NCI-H345 (cell line): ENCODE measurements around the gene POLR3GL.
A peak's percentile ranks its signal among the peaks of the same experiment; 100 is the strongest.

Experiments used
- DNase-seq: peaks from one replicate; lab custom pipeline; 2025; lab: John Stamatoyannopoulos, UW

The POLR3GL gene

DNA sequence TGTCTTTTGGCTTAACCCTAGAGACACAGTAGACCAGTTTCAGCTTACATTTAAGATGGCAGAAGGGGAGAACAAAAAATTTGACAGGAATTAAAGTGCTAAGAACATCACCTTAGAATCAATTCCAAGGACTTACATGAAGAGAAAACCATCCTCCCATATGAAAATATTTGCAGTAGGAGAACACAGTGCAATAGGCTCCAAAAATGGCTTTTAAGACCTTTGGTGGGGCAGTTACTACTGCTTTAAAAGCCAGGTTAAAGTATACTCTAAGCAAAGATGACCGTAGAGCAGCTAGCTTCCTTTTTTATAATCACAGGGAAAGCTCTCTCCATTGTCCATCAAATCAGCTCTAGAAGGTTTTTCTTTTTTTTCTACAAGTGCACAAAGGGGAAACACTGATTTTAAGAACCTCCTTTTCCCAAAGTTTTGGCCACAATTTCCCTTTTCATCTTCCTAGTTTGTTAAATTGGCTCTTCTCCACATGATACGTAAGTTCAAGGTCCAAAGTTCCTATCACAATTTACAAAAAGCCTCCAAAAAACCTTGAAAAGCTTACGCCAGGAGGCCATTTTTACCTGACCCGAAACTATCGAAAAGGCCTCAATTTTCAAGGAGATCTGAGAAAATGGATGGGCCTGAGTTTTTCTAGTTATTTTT is 28.6 kb downstream of the POLR3GL start:
- DNase-seq, result no peak

- no peak for DNase-seq
Measured at GRCh38 chr1:145993618-145994390, 29.3 kb downstream of the POLR3GL start.

- DNase-seq, result no peak
Measured at GRCh38 chr1:145994391-145995120, 30.1 kb downstream of the POLR3GL start.

DNA sequence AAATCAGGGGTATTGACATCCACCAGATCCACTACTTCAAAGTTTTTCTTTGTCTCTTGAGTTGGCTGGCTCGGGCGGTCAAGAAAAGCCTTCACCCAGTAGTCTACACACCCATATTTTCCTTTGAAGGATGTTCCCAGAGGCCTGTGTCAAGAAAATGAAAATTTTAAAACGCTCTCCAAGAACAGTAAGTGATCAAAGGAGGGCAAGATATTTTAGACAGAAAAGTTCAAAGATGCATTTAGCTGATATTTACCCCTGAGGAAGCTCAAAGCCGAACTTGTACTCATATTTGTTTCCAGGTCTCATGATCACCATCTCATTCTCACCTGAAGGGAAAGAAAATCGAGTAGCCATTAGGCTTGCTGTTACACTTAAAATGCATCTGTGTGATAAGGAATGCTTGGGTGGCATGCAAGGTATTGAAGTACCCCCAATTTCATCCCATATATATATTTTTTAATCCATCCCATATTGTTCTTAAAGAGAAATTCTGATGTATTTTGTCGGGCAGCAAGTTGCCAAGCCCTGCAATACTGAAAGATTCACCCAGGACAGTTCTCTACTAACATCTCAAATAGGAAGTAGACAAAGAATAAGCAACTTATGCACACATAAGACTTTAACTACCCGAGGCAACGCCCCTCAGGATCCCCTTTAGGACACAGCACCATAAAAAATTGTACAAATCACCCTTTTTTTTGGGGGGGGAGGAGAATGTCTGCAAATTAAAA is 30.8 kb downstream of the POLR3GL start:
- DNase-seq, result no peak

DNA sequence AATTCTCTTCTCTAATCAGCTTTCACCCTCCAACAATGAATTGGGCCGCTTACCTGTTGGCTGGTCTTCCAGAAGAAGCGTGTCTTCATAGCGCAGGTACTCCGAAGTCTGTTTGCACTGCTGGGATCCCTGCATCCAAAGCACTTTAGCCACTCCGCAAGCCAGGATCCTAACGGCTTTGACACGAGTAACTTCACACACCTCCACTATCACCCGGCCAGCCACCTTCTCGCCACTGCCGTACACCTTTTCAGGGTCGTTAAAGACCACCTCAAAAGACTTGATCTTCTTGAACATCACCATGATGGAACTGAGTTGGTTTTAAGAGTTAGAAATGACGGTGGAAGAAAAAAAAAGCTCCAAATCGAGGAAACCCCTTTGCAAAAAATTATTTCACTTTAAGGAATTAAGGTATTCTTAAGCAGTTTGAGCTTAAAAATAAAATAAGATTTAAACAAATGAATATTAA is 31.5 kb downstream of the POLR3GL start:
- DNase-seq, result no peak

DNA sequence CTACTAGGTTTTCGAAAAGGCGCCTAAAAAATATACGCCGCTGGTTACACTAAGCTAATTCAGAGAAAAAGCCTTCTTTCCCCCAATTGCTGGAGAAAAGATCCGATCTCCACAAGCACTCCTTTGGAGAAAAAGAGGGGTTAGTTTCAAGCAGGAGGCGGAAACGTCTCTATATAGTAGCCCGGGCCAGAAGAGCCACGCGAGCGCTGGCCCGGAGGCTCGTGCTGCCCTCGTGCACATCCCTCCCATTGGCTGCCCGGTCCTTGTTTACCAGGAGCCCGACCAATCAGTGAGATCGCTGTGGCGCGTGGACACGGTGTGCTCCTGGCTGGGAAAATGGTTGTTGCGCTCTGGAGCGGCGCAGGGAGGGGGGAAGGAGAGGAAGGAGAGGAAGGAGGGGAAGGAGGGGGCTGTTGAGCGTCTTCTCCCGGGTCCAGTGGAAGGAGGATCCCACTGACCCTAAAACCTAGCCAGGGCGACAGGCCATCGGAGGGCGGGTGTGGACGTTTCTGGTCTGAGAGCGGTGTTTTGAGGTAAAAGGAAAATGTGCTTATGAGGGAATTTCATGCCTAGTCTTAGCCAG is 32.0 kb downstream of the POLR3GL start, which contains the start of gene TXNIP:
TSS of gene TXNIP (minus strand) at position 147 of the 583 bp plus-strand sequence. CDS start 313 bp downstream, outside the sequence.
- DNase-seq, result peak; percentile 100

- DNase-seq, result peak; percentile 58
Measured at GRCh38 chr1:145997016-145997717, 32.7 kb downstream of the POLR3GL start.

DNA sequence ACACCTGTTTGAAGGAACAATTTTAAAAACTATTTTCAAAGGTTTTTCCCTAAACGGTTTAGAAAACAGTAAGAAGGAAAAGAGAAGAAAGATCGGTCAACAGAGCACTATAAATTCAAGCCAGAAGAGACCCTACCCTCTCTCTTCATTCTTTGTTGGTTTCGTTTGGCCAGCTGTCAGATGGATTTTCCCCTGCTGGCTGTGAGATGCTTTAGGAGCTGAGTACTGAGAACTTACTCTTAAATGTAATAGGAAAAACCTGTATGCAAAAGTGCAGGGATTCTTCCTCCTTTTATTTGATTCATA is 33.2 kb downstream of the POLR3GL start:
- DNase-seq, result peak; percentile 50

GRCh38 chr1:145999321-146000024 is 35.0 kb downstream of the POLR3GL start:
- peak; percentile 92 for DNase-seq

GRCh38 chr1:146001709-146002108 is 37.2 kb downstream of the POLR3GL start:
- no peak for DNase-seq

GRCh38 chr1:146007489-146008133 is 43.1 kb downstream of the POLR3GL start:
- DNase-seq, result no peak

DNA sequence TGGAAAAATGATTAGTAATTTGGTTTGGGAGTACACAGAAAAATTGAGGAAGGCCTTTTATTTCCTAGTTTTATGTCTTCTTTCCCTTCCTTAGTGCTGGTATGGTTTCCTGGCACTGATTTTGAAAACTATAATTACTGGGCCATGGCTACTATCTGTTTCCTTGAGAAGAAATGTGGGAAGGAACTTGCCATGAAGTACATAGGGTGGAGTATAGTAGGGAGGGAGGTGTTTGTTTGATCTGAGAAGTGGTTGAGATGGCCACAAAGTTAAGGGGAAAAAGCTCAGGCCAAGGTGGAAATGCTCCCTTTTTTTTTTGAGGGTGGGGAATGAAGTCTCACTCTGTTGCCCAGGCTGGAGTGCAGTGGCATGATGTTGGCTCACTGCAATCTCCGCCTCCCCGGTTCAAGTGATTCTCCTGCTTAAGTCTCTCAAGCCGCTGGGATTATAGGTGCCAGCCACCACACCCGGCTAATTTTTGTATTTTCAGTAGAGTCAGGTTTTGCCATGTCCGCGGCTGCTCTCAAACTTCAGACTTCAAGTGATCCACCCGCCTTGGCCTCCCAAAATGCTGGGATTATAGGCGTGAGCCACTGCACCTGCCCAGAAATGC is 45.7 kb downstream of the POLR3GL start:
- no peak for DNase-seq

DNA sequence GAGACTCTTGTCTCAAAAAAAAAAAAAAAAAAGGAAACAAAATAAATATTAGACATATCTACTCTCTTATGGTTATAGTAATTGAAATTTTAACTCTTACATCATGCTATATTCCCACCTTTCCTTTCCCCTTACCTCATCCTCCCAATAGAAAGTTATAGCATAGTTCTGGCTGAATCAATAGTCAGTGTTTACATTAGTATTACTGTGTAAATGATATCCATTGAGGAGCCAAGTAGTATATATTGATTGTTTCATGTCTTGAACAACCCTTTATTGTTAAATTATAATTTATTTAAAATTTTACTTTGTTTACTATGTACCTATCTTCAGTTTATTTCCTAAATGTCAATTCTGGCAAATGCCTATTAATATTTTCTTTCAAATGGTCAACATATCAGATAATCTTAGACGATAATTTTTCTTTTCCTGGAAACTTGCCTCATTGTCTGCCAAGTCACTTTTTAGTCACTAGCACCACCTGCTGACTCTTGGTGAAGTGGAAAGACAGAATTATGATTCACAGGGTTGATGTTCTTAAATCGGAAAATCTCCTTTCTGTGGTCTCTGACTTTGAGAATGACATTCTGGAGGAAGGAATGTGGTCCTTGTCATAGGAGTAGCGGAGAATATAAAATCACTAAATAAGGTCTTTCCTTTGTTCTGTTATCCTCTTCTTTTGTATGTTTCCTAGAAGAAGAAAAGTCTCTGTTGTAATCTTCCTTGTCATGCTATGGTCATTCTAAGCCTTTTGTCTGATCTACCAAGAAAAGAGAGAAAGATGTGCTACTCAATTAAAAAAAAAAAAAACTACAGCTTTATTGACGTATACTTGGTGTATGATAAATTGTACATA is 48.4 kb downstream of the POLR3GL start:
- DNase-seq, result peak; percentile 85

DNA sequence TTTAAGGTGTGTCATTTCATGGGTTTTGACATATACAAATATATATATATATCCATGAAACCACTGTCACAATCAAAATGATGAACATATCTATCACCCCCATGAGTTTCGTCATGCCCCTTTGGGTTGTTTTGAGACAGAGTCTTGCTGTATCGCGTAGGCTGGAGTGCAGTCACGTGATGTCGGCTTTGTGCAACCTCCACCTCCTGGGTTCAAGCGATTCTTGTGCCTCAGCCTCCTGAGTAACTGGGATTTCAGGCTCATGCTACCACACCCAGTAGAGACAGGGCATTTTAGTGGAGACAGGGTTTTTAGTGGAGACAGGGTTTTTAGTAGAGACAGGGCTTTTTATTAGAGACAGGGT is 49.1 kb downstream of the POLR3GL start:
- DNase-seq, result no peak

DNA sequence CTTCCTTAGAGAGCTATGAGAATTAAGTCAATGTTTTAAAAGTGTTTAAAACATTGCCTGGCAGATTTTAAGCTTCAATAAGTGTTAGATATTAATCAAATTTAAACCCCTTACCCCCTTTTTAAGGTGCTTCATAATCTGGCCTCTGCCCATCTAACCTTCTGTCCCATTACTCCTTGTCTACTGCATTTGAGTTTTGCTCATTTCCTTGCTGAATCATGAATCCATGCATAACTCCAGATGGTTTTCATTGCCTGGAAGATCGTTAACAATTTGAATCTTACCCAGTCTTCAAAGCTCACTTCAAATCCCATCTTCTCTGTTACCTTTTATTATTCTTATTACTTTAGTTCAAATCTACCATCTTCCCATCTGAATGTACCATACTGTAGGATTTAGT is 52.4 kb downstream of the POLR3GL start:
- DNase-seq, result no peak

- DNase-seq, result no peak
Measured at GRCh38 chr1:146019231-146020057, 55.0 kb downstream of the POLR3GL start.
